GM21360 (cell line): ENCODE results near the gene PNO1.
A peak's percentile ranks its signal among the peaks of the same experiment; 100 is the strongest.

Experiments used
- ATAC-seq: cut with Tn5 transposase; IDR thresholded peaks from one replicate; pipeline ENCODE4 v1.9.1; 2021; ENCODE audit warnings: mild to moderate bottlenecking, moderate library complexity; ENCODE audit not compliant: unreplicated experiment

PNO1 gene

GRCh38 chr2:68193144-68193543 is 35.5 kb downstream of the PNO1 start:
- no peak for ATAC-seq

GRCh38 chr2:68193787-68194372 is 36.2 kb downstream of the PNO1 start:
- no peak for ATAC-seq

- no peak for ATAC-seq
These were observed 37.4 kb downstream of the PNO1 start for GRCh38 chr2:68195096-68195495.

- ATAC-seq, result no peak
These were observed 38.5 kb downstream of the PNO1 start for GRCh38 chr2:68196120-68196716.

GRCh38 chr2:68200157-68200787 is 42.6 kb downstream of the PNO1 start:
- no peak for ATAC-seq

GRCh38 chr2:68203587-68203986 is 45.9 kb downstream of the PNO1 start:
- peak; percentile 85 for ATAC-seq

GRCh38 chr2:68206793-68207192 is 49.1 kb downstream of the PNO1 start:
- no peak for ATAC-seq

- ATAC-seq, result peak; percentile 55
These were observed 56.7 kb downstream of the PNO1 start for GRCh38 chr2:68214381-68214780.

- ATAC-seq, result no peak
These were observed 59.0 kb downstream of the PNO1 start for GRCh38 chr2:68216454-68217310.

GRCh38 chr2:68217729-68218128 is 60.0 kb downstream of the PNO1 start:
- no peak for ATAC-seq

GRCh38 chr2:68218343-68218901 is 60.7 kb downstream of the PNO1 start:
- ATAC-seq, result no peak

- ATAC-seq, result no peak
These were observed 64.6 kb downstream of the PNO1 start for GRCh38 chr2:68222287-68222686.

- ATAC-seq, result no peak
These were observed 65.7 kb downstream of the PNO1 start for GRCh38 chr2:68223419-68223818.

GRCh38 chr2:68225119-68225632 is 67.5 kb downstream of the PNO1 start:
- ATAC-seq, result no peak
